ENCODE data around the gene AGFG1.

DNA sequence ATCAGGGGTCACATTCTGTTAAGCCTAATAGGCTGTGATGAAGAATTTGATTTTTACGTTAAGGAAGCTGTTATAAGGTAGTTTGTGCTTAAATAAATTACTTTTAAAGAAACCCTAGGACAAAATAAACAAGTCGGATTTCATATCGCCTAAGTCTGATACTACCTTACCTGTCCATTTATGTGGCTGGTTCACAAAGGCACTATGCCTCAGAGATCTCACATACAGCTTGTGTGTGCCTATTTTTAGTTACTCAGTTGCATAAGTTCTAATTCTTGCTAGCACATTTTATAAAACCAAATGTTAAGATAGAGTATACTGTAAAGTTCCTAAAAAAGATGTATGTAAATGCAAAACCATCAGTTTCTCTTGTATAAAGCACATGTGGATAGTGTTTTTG lies 40.0 kb downstream of the AGFG1 start:
- TF ChIP-seq POLR2A (IDR thresholded peaks at IDR 0.05) = no peak
- TF ChIP-seq, protein P1, sequence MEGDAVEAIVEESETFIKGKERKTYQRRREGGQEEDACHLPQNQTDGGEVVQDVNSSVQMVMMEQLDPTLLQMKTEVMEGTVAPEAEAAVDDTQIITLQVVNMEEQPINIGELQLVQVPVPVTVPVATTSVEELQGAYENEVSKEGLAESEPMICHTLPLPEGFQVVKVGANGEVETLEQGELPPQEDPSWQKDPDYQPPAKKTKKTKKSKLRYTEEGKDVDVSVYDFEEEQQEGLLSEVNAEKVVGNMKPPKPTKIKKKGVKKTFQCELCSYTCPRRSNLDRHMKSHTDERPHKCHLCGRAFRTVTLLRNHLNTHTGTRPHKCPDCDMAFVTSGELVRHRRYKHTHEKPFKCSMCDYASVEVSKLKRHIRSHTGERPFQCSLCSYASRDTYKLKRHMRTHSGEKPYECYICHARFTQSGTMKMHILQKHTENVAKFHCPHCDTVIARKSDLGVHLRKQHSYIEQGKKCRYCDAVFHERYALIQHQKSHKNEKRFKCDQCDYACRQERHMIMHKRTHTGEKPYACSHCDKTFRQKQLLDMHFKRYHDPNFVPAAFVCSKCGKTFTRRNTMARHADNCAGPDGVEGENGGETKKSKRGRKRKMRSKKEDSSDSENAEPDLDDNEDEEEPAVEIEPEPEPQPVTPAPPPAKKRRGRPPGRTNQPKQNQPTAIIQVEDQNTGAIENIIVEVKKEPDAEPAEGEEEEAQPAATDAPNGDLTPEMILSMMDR (IDR thresholded peaks at IDR 0.05) = no peak
